AG04450 (cell line): ENCODE data around the gene SOD3. TPM values are rescaled to one million over a fixed set of nuclear protein-coding genes. Genes with fewer than 3 reads are reported as not detected.

Source experiments
- CTCF ChIA-PET: fragments of 300-600, 350-600 bp; formaldehyde crosslinking; extraction: SDS; loops from one replicate; lab custom pipeline; 2022; ENCODE audit warnings: antibody characterized with exemption, inconsistent platforms; lab: Charles Lee
- POLR2A ChIA-PET: fragments of 350-600 bp; formaldehyde crosslinking; extraction: SDS; loops from one replicate; lab custom pipeline; 2021; ENCODE audit warnings: antibody characterized with exemption, inconsistent platforms; lab: Yijun Ruan, JAX
- DNase-seq: peaks from one replicate; pipeline ENCODE4 v3.0.0-alpha.2; 2011; ENCODE audit warnings: low read depth, low spot score
- H3K27ac ChIP-seq: one replicate; pipeline ENCODE4 v1.5.1; 2012; ENCODE audit warnings: low read depth, low read length, control low read depth
- H3K27me3 ChIP-seq: one replicate; pipeline ENCODE4 v1.6.0; 2012; ENCODE audit warnings: low read length; ENCODE audit not compliant: control insufficient read depth, insufficient read depth
- H3K4me3 ChIP-seq: 2 replicates; pipeline ENCODE4 v1.5.1; 2011; ENCODE audit warnings: mild to moderate bottlenecking, low read depth, low read length, control low read depth
- H3K9me3 ChIP-seq: 2 replicates; pipeline ENCODE4 v1.5.1; 2012; ENCODE audit warnings: low read length; ENCODE audit not compliant: control insufficient read depth, insufficient read depth
- CTCF ChIP-seq: IDR thresholded peaks from 2 replicates; pipeline ENCODE4 v1.5.1; 2011; ENCODE audit warnings: low read depth, low read length, control low read depth, inconsistent platforms
- polyA plus RNA-seq: library from polyadenylated mRNA; depleted of rRNA; stranded (reverse); fragments of >200 nt; gene quantifications from 2 replicates; pipeline ENCODE4 v1.2.3, GENCODE V29; 2011

SOD3 gene
- polyA plus RNA-seq, 1 experiment = 3.8 TPM

DNA sequence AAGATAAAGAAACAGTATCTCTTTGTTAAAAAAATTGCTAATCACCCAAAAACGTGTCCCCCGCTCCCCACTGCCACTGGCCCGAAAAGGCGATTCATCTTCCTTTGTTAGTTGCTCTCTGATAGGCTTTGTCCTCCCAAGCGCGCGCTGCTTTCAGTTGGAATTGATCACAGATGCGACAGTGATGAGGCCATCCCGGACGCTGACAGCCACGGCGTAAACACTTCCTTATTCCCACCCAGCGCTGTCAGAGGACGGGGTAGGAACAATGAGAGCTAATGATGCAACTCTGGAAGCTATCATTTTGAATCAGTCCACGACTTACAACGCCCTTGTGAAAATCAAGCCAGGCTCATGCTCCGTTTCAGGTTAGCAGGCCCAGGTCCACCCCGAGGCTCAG lies 21.4 kb downstream of the SOD3 start:
- H3K4me3 ChIP-seq = no peak overlapping the region
- no peak overlapping the region for H3K27ac ChIP-seq
- POLR2A ChIA-PET = interaction anchor here (0.6 kb wide), 1 partner anchor 12 kb away, joined by 5 read pairs; no protein-coding TSS in a partner anchor
- CTCF ChIA-PET = no interaction called here
- no peaks in the 10 kb centered on the region for H3K9me3 ChIP-seq
- DNase-seq = no peak
- H3K27me3 ChIP-seq = no peaks in the 10 kb centered on the region
- no peak for TF ChIP-seq CTCF

GRCh38 chr4:24820541-24820940 lies 25.2 kb downstream of the SOD3 start:
- ChIA-PET CTCF (no interaction called here), POLR2A (no interaction called here)
- H3K27ac ChIP-seq = no peak overlapping the region

GRCh38 chr4:24824720-24825119 lies 29.3 kb downstream of the SOD3 start:
- Histone ChIP-seq H3K27me3 (no peaks in the 10 kb centered on the region), H3K4me3 (no peak overlapping the region), H3K27ac (no peak overlapping the region), H3K9me3 (no peaks in the 10 kb centered on the region)
- DNase-seq = no peak
- ChIA-PET CTCF (no interaction called here), POLR2A (no interaction called here)
- TF ChIP-seq CTCF = no peak

More at GRCh38 chr4:24820541-24820940, 25.2 kb downstream of the SOD3 start:
- Histone ChIP-seq H3K4me3 (no peak overlapping the region), H3K9me3 (no peaks in the 10 kb centered on the region), H3K27me3 (no peaks in the 10 kb centered on the region)
- DNase-seq = no peak
- TF ChIP-seq CTCF = no peak

DNA sequence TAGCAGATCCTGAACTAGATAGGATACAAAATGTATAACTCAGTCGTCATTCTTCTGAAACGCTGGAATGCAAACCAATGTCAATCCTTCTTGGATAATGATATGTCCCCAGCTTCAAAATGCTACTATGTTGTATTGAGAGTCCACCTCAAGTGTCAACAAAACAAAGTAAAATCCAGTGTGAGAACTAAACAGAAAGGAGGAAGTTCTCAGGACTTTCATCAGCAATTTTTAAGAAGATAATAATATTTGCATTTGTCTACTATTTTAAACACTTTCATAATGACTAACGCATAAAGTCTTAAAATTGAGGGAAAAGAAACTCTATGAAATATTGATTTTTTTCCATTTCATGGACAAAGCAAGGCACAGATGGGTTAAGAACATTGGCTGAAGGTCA lies 36.3 kb downstream of the SOD3 start:
- Histone ChIP-seq H3K27me3 (no peaks in the 10 kb centered on the region), H3K27ac (no peak overlapping the region), H3K9me3 (no peaks in the 10 kb centered on the region), H3K4me3 (no peak overlapping the region)
- POLR2A ChIA-PET = no interaction called here
- CTCF ChIA-PET = no interaction called here
- DNase-seq = no peak
- TF ChIP-seq CTCF = no peak

DNA sequence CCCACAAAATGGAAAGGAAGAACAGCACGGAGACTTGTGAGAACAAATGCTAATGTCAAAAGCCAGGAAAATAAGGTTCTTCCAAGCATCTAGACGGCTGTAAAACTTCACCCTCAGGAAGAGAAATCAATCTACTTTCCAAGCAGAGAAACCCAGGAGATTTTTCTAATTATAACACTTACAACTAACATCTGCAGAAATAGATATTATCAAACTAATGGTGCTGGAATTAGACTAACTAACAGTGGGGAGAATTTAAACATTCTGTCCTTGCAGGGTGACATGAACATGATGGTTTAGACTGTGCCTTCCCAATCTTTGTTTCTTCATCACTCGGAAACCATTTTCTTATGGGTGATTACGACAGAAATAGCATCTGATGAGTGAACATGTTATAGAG lies 40.3 kb downstream of the SOD3 start:
- DNase-seq = no peak
- no peak overlapping the region for H3K27ac ChIP-seq
- no peaks in the 10 kb centered on the region for H3K9me3 ChIP-seq
- no peak overlapping the region for H3K4me3 ChIP-seq
- no peak for TF ChIP-seq CTCF
- ChIA-PET CTCF (no interaction called here), POLR2A (no interaction called here)
- no peaks in the 10 kb centered on the region for H3K27me3 ChIP-seq
